ENCODE results near the gene GOT2. TPM values are rescaled to one million over a fixed set of nuclear protein-coding genes. Genes with fewer than 3 reads are reported as not detected.

Gene GOT2
- total RNA-seq, 1 donor from 2014 or later, result 83.2 TPM

- intact Hi-C loops (cut with micrococcal nuclease), result no loop called here
These were observed 75.3 kb downstream of the GOT2 start for GRCh38 chr16:58658796-58659211.

Other genes with a start within 250 kb of the GOT2 start
- gene NDRG4, start 234.2 kb downstream of the GOT2 start, total RNA-seq, result 0.71 and 1.1 TPM in 2 replicates
- 14.0 and 20.9 TPM in 2 replicates for gene SETD6, start 218.8 kb downstream of the GOT2 start, total RNA-seq
- gene CNOT1, start 104.5 kb downstream of the GOT2 start, total RNA-seq, result 256 and 257 TPM in 2 replicates
- 21.0 and 21.7 TPM in 2 replicates for gene SLC38A7, start 49.5 kb downstream of the GOT2 start, total RNA-seq